OCI-LY1 (cell line): ENCODE measurements around the gene FARP1.

ENCODE experiments used
- EZH2 ChIP-seq: fragments of 200-600 bp; sonication (generic), shearing (Covaris generic); IDR thresholded peaks from 2 replicates; pipeline ENCODE4 v1.8.0; 2017; ENCODE audit warnings: borderline replicate concordance, mixed run types, mild to moderate bottlenecking, antibody characterized with exemption, low read length, moderate library complexity, mixed read lengths
- TF ChIP-seq, protein P1 (sequence below): fragments of 200-600 bp; sonication (generic), shearing (Covaris generic); IDR thresholded peaks from 2 replicates; pipeline ENCODE4 v1.5.1; 2017; ENCODE audit warnings: mild to moderate bottlenecking, antibody characterized with exemption, low read length, moderate library complexity, mixed read lengths

- TF ChIP-seq, protein P1, sequence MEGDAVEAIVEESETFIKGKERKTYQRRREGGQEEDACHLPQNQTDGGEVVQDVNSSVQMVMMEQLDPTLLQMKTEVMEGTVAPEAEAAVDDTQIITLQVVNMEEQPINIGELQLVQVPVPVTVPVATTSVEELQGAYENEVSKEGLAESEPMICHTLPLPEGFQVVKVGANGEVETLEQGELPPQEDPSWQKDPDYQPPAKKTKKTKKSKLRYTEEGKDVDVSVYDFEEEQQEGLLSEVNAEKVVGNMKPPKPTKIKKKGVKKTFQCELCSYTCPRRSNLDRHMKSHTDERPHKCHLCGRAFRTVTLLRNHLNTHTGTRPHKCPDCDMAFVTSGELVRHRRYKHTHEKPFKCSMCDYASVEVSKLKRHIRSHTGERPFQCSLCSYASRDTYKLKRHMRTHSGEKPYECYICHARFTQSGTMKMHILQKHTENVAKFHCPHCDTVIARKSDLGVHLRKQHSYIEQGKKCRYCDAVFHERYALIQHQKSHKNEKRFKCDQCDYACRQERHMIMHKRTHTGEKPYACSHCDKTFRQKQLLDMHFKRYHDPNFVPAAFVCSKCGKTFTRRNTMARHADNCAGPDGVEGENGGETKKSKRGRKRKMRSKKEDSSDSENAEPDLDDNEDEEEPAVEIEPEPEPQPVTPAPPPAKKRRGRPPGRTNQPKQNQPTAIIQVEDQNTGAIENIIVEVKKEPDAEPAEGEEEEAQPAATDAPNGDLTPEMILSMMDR, result no peak
- no peak for TF ChIP-seq EZH2
Observed at GRCh38 chr13:98471934-98472333, 329.0 kb downstream of the FARP1 start.
